ENCODE measurements around the gene TM4SF18. TPM values are rescaled to one million over a fixed set of nuclear protein-coding genes. Genes with fewer than 3 reads are reported as not detected.

The TM4SF18 gene
- total RNA-seq, 6 experiments from 2014 or later = 0.05 to 0.19 (median 0.09) TPM; not detected in 2

- peak overlapping the region; percentile 82; the same call in 1 of the 2 replicates for H3K4me3 Mint-ChIP-seq
- H3K36me3 Mint-ChIP-seq (ENCODE audit: low read depth) = peaks cover 23% of the 10 kb centered on the region; the same call in 1 of the 2 replicates
Measured at GRCh38 chr3:149378478-149379309, 45.3 kb upstream of the TM4SF18 start.

GRCh38 chr3:149377408-149378364 lies 44.2 kb upstream of the TM4SF18 start, which contains the start of gene TM4SF1:
Gene TM4SF1, minus strand, starts transcription at chr3:149377649. Its CDS starts 102 bp downstream, at chr3:149377547.
- Mint-ChIP-seq H3K4me3 (peak within 1 kb of the TSS; percentile 82), H3K36me3 (ENCODE audit: low read depth) (peaks cover 33% of the 10 kb centered on the region), H3K9me3 (no peaks in the 10 kb centered on the region; the same call in 1 of the 2 replicates), H3K4me1 (ENCODE audit: low read depth) (peaks cover 84% of the 10 kb centered on the region), H3K27ac (peak within 1 kb of the TSS; percentile 88), H3K27me3 (ENCODE audit: insufficient read depth) (no peaks in the 10 kb centered on the region; the same call in none of the 2 replicates)
- peak; percentile 55 for DNase-seq
- TF ChIP-seq CTCF (IDR thresholded peaks at IDR 0.05) = no peak; the same call in 1 of the 2 replicates

More at GRCh38 chr3:149378478-149379309, 45.3 kb upstream of the TM4SF18 start:
- peak overlapping the region; percentile 88 for H3K27ac Mint-ChIP-seq
- peaks cover 84% of the 10 kb centered on the region for H3K4me1 Mint-ChIP-seq (ENCODE audit: low read depth)
- no peaks in the 10 kb centered on the region; the same call in 1 of the 2 replicates for H3K9me3 Mint-ChIP-seq
- no peak for DNase-seq
- no peaks in the 10 kb centered on the region; the same call in none of the 2 replicates for H3K27me3 Mint-ChIP-seq (ENCODE audit: insufficient read depth)
- TF ChIP-seq CTCF (IDR thresholded peaks at IDR 0.05) = no peak

- Mint-ChIP-seq H3K4me3 (peak overlapping the region; percentile 82), H3K27me3 (ENCODE audit: insufficient read depth) (no peaks in the 10 kb centered on the region; the same call in none of the 2 replicates), H3K9me3 (no peaks in the 10 kb centered on the region; the same call in 1 of the 2 replicates), H3K36me3 (ENCODE audit: low read depth) (peaks cover 35% of the 10 kb centered on the region), H3K4me1 (ENCODE audit: low read depth) (peaks cover 81% of the 10 kb centered on the region), H3K27ac (peak overlapping the region; percentile 88)
- no peak for TF ChIP-seq CTCF (IDR thresholded peaks at IDR 0.05)
- DNase-seq = no peak
Measured at GRCh38 chr3:149376718-149377407, 43.4 kb upstream of the TM4SF18 start.

GRCh38 chr3:149375501-149376196 lies 42.2 kb upstream of the TM4SF18 start:
- H3K4me3 Mint-ChIP-seq = peak overlapping the region; percentile 62
- H3K27ac Mint-ChIP-seq = peak overlapping the region; percentile 62; the same call in 1 of the 2 replicates
- peaks cover 83% of the 10 kb centered on the region for H3K4me1 Mint-ChIP-seq (ENCODE audit: low read depth)
- no peaks in the 10 kb centered on the region; the same call in none of the 2 replicates for H3K27me3 Mint-ChIP-seq (ENCODE audit: insufficient read depth)
- no peak for DNase-seq
- no peaks in the 10 kb centered on the region; the same call in 1 of the 2 replicates for H3K9me3 Mint-ChIP-seq
- no peak for TF ChIP-seq CTCF (IDR thresholded peaks at IDR 0.05)
- H3K36me3 Mint-ChIP-seq (ENCODE audit: low read depth) = peaks cover 43% of the 10 kb centered on the region
